Activated naive CD8-positive, alpha-beta T cell (primary cell): Measurements from ENCODE around the gene LRMDA.
"Not testable (repeated sequence)": the region's sequence is repeated elsewhere in the genome, so short reads cannot be mapped to it uniquely, and the experiment has no call there.

Source experiments
- H3K27ac Mint-ChIP-seq: one replicate; pipeline ENCODE4 v1.8.0; 2021; ENCODE audit warnings: mixed read lengths
- H3K27me3 Mint-ChIP-seq: one replicate; pipeline ENCODE4 v1.8.0; 2021; ENCODE audit warnings: mixed read lengths
- H3K36me3 Mint-ChIP-seq: one replicate; pipeline ENCODE4 v1.8.0; 2021; ENCODE audit warnings: mixed read lengths
- H3K4me1 Mint-ChIP-seq: one replicate; pipeline ENCODE4 v1.8.0; 2021; ENCODE audit warnings: low read depth, mixed read lengths
- H3K4me3 Mint-ChIP-seq: one replicate; pipeline ENCODE4 v1.8.0; 2021; ENCODE audit warnings: mild to moderate bottlenecking, mixed read lengths
- H3K9me3 Mint-ChIP-seq: one replicate; pipeline ENCODE4 v1.8.0; 2021; ENCODE audit warnings: low read depth, mixed read lengths

LRMDA gene

GRCh38 chr10:75505840-75506506 is 74.5 kb downstream of the LRMDA start:
- Mint-ChIP-seq H3K9me3 (no peaks in the 10 kb centered on the region), H3K4me1 (peaks cover 2% of the 10 kb centered on the region), H3K27me3 (peaks cover 3% of the 10 kb centered on the region), H3K36me3 (no peaks in the 10 kb centered on the region), H3K27ac (no peak overlapping the region), H3K4me3 (no peak overlapping the region)

GRCh38 chr10:75506930-75507329 is 75.5 kb downstream of the LRMDA start:
- Mint-ChIP-seq H3K36me3 (no peaks in the 10 kb centered on the region), H3K9me3 (no peaks in the 10 kb centered on the region), H3K4me1 (peaks cover 2% of the 10 kb centered on the region), H3K27me3 (peaks cover 3% of the 10 kb centered on the region), H3K4me3 (no peak overlapping the region), H3K27ac (no peak overlapping the region)

- Mint-ChIP-seq H3K4me3 (no peak overlapping the region), H3K27ac (no peak overlapping the region), H3K9me3 (no peaks in the 10 kb centered on the region), H3K36me3 (no peaks in the 10 kb centered on the region), H3K4me1 (peaks cover 2% of the 10 kb centered on the region), H3K27me3 (peaks cover 3% of the 10 kb centered on the region)
Measured at GRCh38 chr10:75507469-75507868, 76.0 kb downstream of the LRMDA start.

- Mint-ChIP-seq H3K9me3 (no peaks in the 10 kb centered on the region), H3K27me3 (peaks cover 3% of the 10 kb centered on the region), H3K36me3 (no peaks in the 10 kb centered on the region), H3K27ac (no peak overlapping the region), H3K4me3 (no peak overlapping the region), H3K4me1 (peaks cover 2% of the 10 kb centered on the region)
Measured at GRCh38 chr10:75508239-75508813, 76.9 kb downstream of the LRMDA start.

GRCh38 chr10:75508814-75509306 is 77.4 kb downstream of the LRMDA start:
- Mint-ChIP-seq H3K27me3 (peaks cover 1% of the 10 kb centered on the region), H3K27ac (no peak overlapping the region), H3K4me1 (peaks cover 2% of the 10 kb centered on the region), H3K36me3 (no peaks in the 10 kb centered on the region), H3K4me3 (no peak overlapping the region), H3K9me3 (no peaks in the 10 kb centered on the region)

- Mint-ChIP-seq H3K36me3 (no peaks in the 10 kb centered on the region), H3K9me3 (peaks cover 3% of the 10 kb centered on the region), H3K4me1 (peaks cover 2% of the 10 kb centered on the region), H3K4me3 (no peak overlapping the region), H3K27ac (no peak overlapping the region), H3K27me3 (peaks cover 1% of the 10 kb centered on the region)
Measured at GRCh38 chr10:75509706-75510105, 78.3 kb downstream of the LRMDA start.

GRCh38 chr10:75511011-75511410 is 79.6 kb downstream of the LRMDA start:
- Mint-ChIP-seq H3K4me3 (no peak overlapping the region), H3K9me3 (peaks cover 10% of the 10 kb centered on the region), H3K27me3 (peaks cover 2% of the 10 kb centered on the region), H3K4me1 (peaks cover 2% of the 10 kb centered on the region), H3K36me3 (peaks cover 2% of the 10 kb centered on the region), H3K27ac (no peak overlapping the region)

GRCh38 chr10:75512203-75512933 is 80.9 kb downstream of the LRMDA start:
- Mint-ChIP-seq H3K4me3 (no peak overlapping the region), H3K9me3 (peaks cover 16% of the 10 kb centered on the region), H3K4me1 (peaks cover 9% of the 10 kb centered on the region), H3K27me3 (peaks cover 2% of the 10 kb centered on the region), H3K27ac (no peak overlapping the region), H3K36me3 (peaks cover 2% of the 10 kb centered on the region)

- Mint-ChIP-seq H3K4me1 (peaks cover 9% of the 10 kb centered on the region), H3K27me3 (peaks cover 2% of the 10 kb centered on the region), H3K4me3 (no peak overlapping the region), H3K9me3 (peaks cover 16% of the 10 kb centered on the region), H3K36me3 (peaks cover 2% of the 10 kb centered on the region), H3K27ac (no peak overlapping the region)
Measured at GRCh38 chr10:75513292-75513885, 82.0 kb downstream of the LRMDA start.

GRCh38 chr10:75514830-75515229 is 83.4 kb downstream of the LRMDA start:
- peaks cover 7% of the 10 kb centered on the region for H3K27me3 Mint-ChIP-seq
- peaks cover 7% of the 10 kb centered on the region for H3K4me1 Mint-ChIP-seq
- H3K4me3 Mint-ChIP-seq: no peak overlapping the region
- peaks cover 2% of the 10 kb centered on the region for H3K36me3 Mint-ChIP-seq
- H3K27ac Mint-ChIP-seq: no peak overlapping the region
- H3K9me3 Mint-ChIP-seq: peaks cover 16% of the 10 kb centered on the region

GRCh38 chr10:75516154-75516553 is 84.7 kb downstream of the LRMDA start:
- H3K4me1 Mint-ChIP-seq, H3K27ac Mint-ChIP-seq, H3K4me3 Mint-ChIP-seq, H3K36me3 Mint-ChIP-seq: not testable (repeated sequence)
- Mint-ChIP-seq H3K9me3 (peaks cover 16% of the 10 kb centered on the region), H3K27me3 (peaks cover 13% of the 10 kb centered on the region)

GRCh38 chr10:75519213-75519612 is 87.8 kb downstream of the LRMDA start:
- not testable (repeated sequence) for H3K27ac Mint-ChIP-seq, H3K36me3 Mint-ChIP-seq, H3K4me3 Mint-ChIP-seq, H3K4me1 Mint-ChIP-seq
- Mint-ChIP-seq H3K27me3 (peaks cover 16% of the 10 kb centered on the region), H3K9me3 (peaks cover 16% of the 10 kb centered on the region)

GRCh38 chr10:75521194-75521829 is 89.9 kb downstream of the LRMDA start:
- H3K4me1 Mint-ChIP-seq, H3K36me3 Mint-ChIP-seq, H3K9me3 Mint-ChIP-seq, H3K27ac Mint-ChIP-seq, H3K4me3 Mint-ChIP-seq: not testable (repeated sequence)
- H3K27me3 Mint-ChIP-seq: peaks cover 17% of the 10 kb centered on the region

GRCh38 chr10:75525067-75525466 is 93.6 kb downstream of the LRMDA start:
- Mint-ChIP-seq H3K4me1 (no peaks in the 10 kb centered on the region), H3K4me3 (no peak overlapping the region), H3K9me3 (no peaks in the 10 kb centered on the region), H3K27ac (no peak overlapping the region), H3K27me3 (peaks cover 16% of the 10 kb centered on the region), H3K36me3 (peaks cover 4% of the 10 kb centered on the region)

- no peaks in the 10 kb centered on the region for H3K4me1 Mint-ChIP-seq
- H3K36me3 Mint-ChIP-seq: peaks cover 2% of the 10 kb centered on the region
- H3K4me3 Mint-ChIP-seq: no peak overlapping the region
- no peaks in the 10 kb centered on the region for H3K9me3 Mint-ChIP-seq
- peaks cover 11% of the 10 kb centered on the region for H3K27me3 Mint-ChIP-seq
- no peak overlapping the region for H3K27ac Mint-ChIP-seq
Measured at GRCh38 chr10:75525646-75526045, 94.2 kb downstream of the LRMDA start.
